HG03159 (cell line): ENCODE results near the gene CHCHD10.

Experiments used
- ATAC-seq: cut with Tn5 transposase; IDR thresholded peaks from one replicate; pipeline ENCODE4 v1.9.1; 2021; ENCODE audit warnings: mild to moderate bottlenecking, moderate library complexity; ENCODE audit not compliant: unreplicated experiment

CHCHD10 gene

DNA sequence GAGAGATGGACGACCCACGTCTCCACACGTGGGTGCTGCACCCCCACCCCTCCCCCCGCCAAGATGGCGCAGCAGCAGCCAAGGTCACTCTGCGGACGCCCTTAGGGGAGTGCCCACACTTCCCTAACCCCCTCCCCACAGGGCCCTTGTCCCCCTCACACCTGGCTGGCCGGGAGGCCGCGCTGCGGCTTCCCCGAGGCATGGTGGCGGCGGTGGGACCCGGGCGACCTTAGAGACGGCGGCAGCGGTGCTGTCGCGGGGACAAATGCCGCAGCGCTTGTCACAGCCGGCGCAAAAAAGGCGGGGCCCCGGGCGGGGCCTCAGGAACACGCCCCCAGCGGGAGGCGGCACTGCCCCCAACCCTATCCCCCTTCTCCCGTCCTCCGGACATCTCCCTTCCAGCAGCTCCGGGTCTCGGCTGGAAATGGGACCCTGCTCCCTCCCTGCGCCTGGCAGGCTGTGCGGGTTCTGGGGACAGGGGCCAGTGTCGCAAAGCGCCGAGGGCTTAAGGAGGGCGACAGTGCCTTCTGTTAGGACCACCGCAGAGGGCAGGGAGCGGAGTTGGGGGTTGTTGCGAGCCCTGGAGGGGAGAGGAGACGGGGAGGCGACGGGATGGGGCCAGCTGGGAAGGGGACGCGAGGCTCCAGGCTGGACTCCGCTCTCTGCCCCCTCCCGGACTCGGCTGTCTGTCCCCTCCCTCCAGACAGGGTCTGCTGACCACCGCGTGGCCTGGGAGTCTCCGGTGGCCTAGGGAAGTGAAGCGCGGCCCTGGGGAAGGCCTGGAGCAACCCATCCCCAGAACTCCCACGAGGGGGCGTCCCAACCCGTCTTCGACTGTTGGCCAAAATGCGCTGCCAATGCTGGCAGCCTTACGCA is at the start of gene CHCHD10:
TSS of gene CHCHD10 (minus strand) at position 300 of the 876 bp plus-strand sequence. CDS start at position 202, 98 bp downstream.
- peak; percentile 56 for ATAC-seq

DNA sequence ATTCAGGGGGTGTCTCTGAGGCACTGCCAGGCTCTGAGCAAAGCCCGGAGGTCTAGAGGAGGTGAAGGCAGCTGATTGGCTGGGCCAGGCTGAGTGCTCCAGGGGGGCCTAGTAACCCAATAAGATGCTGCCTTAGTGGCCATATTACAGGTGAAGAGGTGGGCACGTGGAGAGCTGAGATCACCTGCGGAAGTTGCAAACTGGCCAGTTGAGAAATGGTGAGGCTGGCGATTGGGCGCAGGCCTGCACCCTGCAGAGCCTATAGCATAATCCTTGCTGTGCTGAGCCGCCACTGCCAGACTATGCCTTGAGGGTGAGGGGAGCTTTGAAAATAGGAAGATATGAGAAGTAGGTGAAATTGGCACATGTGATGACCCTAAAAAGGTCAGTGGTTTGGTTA is 49.4 kb upstream of the CHCHD10 start:
- ATAC-seq: no peak

- ATAC-seq: no peak
These were observed 48.6 kb upstream of the CHCHD10 start for GRCh38 chr22:23816156-23816976.

DNA sequence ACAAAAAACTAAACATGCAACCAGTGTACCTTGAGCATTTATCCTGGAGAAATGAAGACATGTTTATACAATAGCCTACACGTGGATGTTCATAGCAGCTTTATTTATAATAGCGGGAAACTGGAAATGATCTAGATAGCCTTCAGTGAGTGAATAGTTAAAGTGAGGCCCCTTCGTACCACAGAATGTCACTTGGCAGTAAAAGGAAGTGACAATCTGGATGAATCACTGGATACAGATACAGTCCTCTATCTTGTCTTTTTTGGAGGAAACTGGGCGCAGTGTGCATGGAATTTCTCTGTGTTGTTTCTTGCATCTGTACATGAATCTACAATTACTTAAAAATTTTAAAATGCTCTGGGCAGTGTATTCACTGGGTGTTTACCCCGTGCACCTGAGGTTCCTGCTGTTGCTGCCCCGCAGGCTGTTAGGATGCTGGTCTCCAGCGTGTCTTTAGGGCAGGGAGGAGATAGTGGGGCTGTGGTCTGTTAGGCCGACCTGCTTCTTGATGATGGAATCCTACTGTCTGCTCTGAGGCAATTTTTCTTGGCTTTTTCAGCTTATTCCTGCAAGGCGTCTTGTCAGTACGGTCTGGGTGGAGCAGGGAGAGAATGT is 47.9 kb upstream of the CHCHD10 start:
- no peak for ATAC-seq

DNA sequence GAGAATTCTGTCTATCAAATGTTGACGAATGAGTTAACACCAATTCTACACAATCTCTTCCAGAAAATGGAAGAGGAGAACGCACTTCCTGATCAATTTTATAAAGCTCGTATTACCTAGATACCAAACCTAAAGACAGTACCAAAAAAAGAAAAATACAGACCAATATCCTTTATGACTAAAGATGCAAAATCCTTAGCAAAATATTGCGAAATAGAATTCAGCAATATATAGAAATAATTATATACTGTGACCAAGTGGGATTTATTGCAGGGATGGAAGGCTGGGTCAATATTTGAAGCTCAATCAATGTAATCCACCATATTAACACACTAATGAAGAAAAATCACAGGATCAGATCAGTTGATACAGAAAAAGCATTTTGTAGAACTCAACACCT is 44.6 kb upstream of the CHCHD10 start:
- ATAC-seq: no peak

GRCh38 chr22:23806837-23807236 is 39.1 kb upstream of the CHCHD10 start:
- ATAC-seq: no peak

DNA sequence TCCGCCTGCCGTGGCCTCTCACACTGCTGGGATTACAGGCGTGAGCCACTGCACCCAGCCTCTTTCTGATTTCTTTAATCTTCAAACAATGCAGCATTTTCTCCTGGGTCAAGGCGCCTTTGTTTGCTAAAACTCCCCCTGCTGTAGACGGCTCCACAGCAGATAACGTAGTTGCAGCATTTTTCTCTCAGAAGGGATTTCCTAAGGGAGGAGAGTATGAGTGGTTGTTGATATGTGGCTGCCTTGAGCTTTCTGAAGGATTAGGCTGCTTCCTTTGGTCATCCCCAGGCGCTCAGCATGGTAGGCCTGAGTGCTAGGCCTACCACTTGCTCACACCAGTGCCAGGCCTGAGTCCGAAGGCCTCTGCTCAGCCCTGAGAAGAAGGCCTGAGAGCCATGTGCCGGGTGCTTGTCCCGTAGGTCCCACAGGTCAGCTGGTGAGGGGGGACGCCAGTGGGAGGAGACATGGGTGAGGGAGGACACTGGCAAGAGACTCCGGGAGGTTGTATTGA is 37.1 kb upstream of the CHCHD10 start:
- no peak for ATAC-seq

- ATAC-seq: no peak
These were observed 35.4 kb upstream of the CHCHD10 start for GRCh38 chr22:23803001-23803819.

DNA sequence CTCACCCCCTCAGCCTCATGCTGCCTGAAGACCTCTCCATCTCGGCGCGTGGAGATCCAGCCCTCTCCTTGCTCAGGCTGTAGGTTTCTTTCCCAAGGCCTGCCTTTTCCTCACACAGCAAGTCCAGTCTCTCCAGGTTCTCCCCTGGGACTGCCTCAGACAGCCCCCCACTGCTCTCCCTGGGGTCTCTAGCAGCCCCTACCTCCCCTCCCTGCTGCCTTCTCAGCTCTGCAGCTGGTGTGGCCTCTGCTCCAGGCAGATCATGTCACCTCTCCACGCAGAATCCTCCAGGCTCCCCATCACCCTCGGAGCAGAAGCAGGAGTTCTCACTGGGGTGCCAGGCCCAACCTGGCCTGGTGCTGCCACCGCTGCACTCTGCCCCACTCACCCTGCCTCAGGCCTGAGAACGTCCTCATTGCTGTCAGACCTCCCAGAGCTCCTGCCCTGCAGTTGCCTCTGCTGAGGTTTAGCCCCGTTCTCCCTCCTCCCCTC is 34.2 kb upstream of the CHCHD10 start:
- no peak for ATAC-seq

- ATAC-seq: no peak
These were observed 33.6 kb upstream of the CHCHD10 start for GRCh38 chr22:23801238-23801821.

DNA sequence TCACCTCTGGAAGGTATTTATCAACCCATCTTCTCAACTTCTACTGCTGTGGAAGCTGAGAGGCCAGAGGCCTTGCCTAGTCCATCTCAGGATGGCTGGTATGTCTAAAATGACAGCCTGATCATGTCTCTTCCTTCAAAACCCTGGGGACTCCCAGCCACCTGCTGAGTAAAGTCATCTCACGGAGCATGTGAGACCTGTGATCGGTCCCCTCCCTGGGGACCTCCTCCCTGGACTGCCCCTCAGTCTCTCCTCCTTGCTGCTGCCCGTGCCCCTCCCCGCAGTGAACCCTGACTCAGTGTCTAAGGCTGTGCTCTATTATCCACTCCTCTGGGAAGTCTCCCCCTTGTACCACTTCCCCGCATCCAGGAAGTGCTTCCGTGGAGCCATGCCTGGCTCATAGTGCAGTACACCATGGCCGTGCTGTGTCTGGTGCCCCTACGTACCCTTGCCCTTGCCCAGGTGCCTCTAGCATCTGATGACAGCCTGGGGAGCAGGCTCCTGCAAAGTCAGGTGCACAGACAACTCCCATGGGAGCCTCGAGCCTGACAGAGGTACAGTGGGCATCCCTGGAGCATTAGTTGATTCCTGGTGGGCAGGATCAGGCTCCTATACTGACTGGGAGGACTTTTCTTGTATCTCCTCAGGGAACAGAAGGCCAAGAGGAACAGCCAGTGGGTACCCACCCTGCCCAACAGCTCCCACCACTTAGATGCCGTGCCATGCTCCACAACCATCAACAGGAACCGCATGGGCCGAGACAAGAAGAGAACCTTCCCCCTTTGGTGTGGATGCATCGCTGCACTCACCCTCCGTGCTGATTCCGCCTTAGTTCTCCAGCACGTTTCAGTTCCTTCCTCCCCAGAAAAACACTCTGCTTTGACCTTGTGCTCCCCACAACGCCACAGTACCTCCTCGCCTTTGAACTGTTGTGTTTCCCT is 32.8 kb upstream of the CHCHD10 start:
- peak; percentile 46 for ATAC-seq

DNA sequence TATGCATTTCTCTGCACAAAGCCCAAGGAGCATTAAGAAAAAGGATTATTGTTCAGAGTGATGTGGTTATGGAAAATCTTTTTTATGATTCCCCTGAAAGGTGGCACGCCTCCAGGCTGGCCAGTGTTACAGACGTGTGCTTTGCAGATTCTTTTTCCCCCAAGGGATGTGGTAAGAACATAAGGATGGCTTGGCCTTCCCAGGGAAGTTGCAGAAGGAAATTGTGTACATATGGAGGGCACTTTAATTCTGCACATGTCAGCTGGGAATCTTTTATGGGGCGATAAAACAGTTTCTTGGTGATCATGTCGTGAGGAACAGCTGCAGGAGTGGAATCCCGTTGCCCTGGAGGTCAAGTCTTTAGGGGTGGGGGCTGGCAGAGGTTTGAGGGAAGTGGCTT is 28.7 kb upstream of the CHCHD10 start:
- no peak for ATAC-seq

DNA sequence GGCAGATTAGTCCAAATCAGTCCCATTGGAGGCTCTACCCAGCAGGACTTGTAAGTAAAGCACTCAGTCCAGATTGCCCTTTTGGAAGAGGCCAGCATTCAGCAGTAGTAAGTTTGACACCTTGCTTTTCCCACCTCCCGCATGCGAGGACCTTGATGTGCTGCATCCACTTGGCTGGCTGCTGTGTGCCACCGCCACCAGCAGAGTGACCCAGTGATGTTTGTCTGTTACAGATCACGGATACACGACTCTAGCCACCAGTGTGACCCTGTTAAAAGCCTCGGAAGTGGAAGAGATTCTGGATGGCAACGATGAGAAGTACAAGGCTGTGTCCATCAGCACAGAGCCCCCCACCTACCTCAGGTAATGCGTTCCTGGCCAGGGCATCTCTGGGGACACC is 25.6 kb upstream of the CHCHD10 start:
- ATAC-seq: no peak

GRCh38 chr22:23791738-23792645 is 24.2 kb upstream of the CHCHD10 start:
- no peak for ATAC-seq

DNA sequence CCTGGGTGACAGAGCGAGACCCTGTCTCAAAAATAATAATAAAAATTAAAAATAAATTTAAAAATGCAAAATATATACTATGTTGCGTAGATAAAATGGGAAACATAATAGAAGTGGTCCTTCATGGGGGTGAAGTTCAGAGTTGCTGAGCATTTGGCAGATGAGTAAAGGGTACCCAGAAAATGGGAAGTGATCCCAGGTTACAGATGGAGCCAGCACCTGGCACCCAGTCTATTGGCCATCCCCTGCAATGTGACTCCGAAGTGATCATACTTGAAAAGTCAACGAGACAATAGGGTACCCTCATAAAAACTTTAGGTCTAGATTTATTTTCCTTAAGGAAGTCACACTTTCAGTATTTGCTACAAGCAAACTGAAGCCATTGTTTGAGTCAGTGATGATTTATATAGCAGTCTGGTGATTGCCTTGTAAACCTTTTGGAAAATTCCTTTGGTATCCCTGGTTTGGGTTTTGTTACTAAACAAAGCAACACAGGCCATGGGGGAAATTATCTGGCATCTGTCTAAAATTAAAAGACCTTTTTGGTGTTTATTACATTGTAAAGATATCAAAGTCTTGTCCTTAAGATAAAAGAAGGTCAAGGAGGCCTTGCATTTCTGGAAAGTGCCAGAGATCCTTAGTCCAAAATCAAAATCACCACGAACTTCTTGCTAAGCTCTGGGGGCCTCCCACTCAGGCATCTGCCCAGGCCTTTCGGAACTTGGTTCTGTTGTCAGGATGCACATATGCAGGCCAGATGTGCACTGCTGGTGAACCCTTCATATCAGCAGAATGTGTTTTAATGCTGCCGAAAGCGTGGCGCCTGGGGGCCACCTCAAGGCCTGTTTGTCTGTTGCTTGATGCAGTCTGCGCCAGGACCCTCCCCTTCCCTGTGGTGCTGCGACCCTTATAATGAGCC is 23.3 kb upstream of the CHCHD10 start:
- no peak for ATAC-seq

GRCh38 chr22:23789638-23790037 is 21.9 kb upstream of the CHCHD10 start:
- no peak for ATAC-seq

- ATAC-seq: no peak
These were observed 21.3 kb upstream of the CHCHD10 start for GRCh38 chr22:23789121-23789520.
